ENCODE measurements around the gene JAKMIP1. TPM values are rescaled to one million over a fixed set of nuclear protein-coding genes. Genes with fewer than 3 reads are reported as not detected.
A peak's percentile ranks its signal among the peaks of the same experiment; 100 is the strongest.

The JAKMIP1 gene
- total RNA-seq, 4 donors from 2014 or later = 0.39 to 4.5 (median 1.9) TPM; not detected in 1

GRCh38 chr4:6071191-6071958 lies 129.0 kb downstream of the JAKMIP1 start:
- TF ChIP-seq POLR2A (IDR thresholded peaks at IDR 0.05) (no peak), EP300 (IDR thresholded peaks at IDR 0.05) (no peak), POLR2AphosphoS5 (IDR thresholded peaks at IDR 0.05) (no peak), CTCF (IDR thresholded peaks at IDR 0.05) (no peak)
- peak; percentile 31 for ATAC-seq
- Histone ChIP-seq H3K4me1 (no peaks in the 10 kb centered on the region), H3K9me3 (no peaks in the 10 kb centered on the region), H3K27ac (no peak overlapping the region), H3K36me3 (no peaks in the 10 kb centered on the region), H3K27me3 (peaks cover 57% of the 10 kb centered on the region), H3K4me3 (no peak overlapping the region)
- 49% methylated on average over 3 of the region's 14 CpGs; no CpG with 5 or more reads in 1 of the 2 donors for WGBS, 2 donors (ENCODE audit: low coverage in 1 of 2)

GRCh38 chr4:6069845-6070709 lies 130.3 kb downstream of the JAKMIP1 start:
- 80 to 89% methylated on average over 2 to 11 of the region's 29 CpGs for WGBS, 2 donors (ENCODE audit: low coverage in 1 of 2)
- TF ChIP-seq POLR2AphosphoS5 (IDR thresholded peaks at IDR 0.05) = no peak
- TF ChIP-seq CTCF (IDR thresholded peaks at IDR 0.05) = no peak
- no peak for TF ChIP-seq POLR2A (IDR thresholded peaks at IDR 0.05)
- no peak for TF ChIP-seq EP300 (IDR thresholded peaks at IDR 0.05)
- no peaks in the 10 kb centered on the region for H3K4me1 ChIP-seq
- H3K27ac ChIP-seq = no peak overlapping the region
- H3K9me3 ChIP-seq = no peaks in the 10 kb centered on the region
- H3K27me3 ChIP-seq = peaks cover 62% of the 10 kb centered on the region
- H3K36me3 ChIP-seq = no peaks in the 10 kb centered on the region
- ATAC-seq = no peak
- no peak overlapping the region for H3K4me3 ChIP-seq

- Histone ChIP-seq H3K27me3 (peaks cover 62% of the 10 kb centered on the region), H3K4me1 (no peaks in the 10 kb centered on the region), H3K9me3 (no peaks in the 10 kb centered on the region), H3K27ac (no peak overlapping the region), H3K4me3 (no peak overlapping the region), H3K36me3 (no peaks in the 10 kb centered on the region)
- 69 to 72% methylated on average over 2 of the region's 2 CpGs for WGBS, 2 donors (ENCODE audit: low coverage in 1 of 2)
- no peak for ATAC-seq
- no peak for TF ChIP-seq EP300 (IDR thresholded peaks at IDR 0.05)
- TF ChIP-seq CTCF (IDR thresholded peaks at IDR 0.05) = no peak
- TF ChIP-seq POLR2AphosphoS5 (IDR thresholded peaks at IDR 0.05) = no peak
- TF ChIP-seq POLR2A (IDR thresholded peaks at IDR 0.05) = no peak
These were observed 131.4 kb downstream of the JAKMIP1 start for GRCh38 chr4:6068986-6069385.

- Histone ChIP-seq H3K36me3 (no peaks in the 10 kb centered on the region), H3K4me1 (no peaks in the 10 kb centered on the region), H3K27me3 (peaks cover 67% of the 10 kb centered on the region), H3K4me3 (no peak overlapping the region), H3K9me3 (peaks cover 0 to 10% (median 0%) of the 10 kb centered on the region in 3 donors), H3K27ac (no peak overlapping the region)
- no peak for TF ChIP-seq CTCF (IDR thresholded peaks at IDR 0.05)
- TF ChIP-seq EP300 (IDR thresholded peaks at IDR 0.05) = no peak
- no peak for TF ChIP-seq POLR2AphosphoS5 (IDR thresholded peaks at IDR 0.05)
- no peak for TF ChIP-seq POLR2A (IDR thresholded peaks at IDR 0.05)
- ATAC-seq = no peak
- WGBS, 2 donors (ENCODE audit: low coverage in 1 of 2) = 60 to 66% methylated on average over 9 of the region's 10 CpGs
These were observed 134.3 kb downstream of the JAKMIP1 start for GRCh38 chr4:6065934-6066590.
